Purkinje cell (primary cell): ENCODE data around the gene NAPB. TPM values are rescaled to one million over a fixed set of nuclear protein-coding genes. Genes with fewer than 3 reads are reported as not detected.

ENCODE experiments used
- polyA plus RNA-seq: library from polyadenylated mRNA; unstranded; fragments of >200 nt; fragmentation: Nextera tagmentation; gene quantifications from 2 replicates; pipeline ENCODE4 v1.2.1, GENCODE V29; 2014

NAPB gene
- 60.1 and 103 TPM in 2 replicates for polyA plus RNA-seq

DNA sequence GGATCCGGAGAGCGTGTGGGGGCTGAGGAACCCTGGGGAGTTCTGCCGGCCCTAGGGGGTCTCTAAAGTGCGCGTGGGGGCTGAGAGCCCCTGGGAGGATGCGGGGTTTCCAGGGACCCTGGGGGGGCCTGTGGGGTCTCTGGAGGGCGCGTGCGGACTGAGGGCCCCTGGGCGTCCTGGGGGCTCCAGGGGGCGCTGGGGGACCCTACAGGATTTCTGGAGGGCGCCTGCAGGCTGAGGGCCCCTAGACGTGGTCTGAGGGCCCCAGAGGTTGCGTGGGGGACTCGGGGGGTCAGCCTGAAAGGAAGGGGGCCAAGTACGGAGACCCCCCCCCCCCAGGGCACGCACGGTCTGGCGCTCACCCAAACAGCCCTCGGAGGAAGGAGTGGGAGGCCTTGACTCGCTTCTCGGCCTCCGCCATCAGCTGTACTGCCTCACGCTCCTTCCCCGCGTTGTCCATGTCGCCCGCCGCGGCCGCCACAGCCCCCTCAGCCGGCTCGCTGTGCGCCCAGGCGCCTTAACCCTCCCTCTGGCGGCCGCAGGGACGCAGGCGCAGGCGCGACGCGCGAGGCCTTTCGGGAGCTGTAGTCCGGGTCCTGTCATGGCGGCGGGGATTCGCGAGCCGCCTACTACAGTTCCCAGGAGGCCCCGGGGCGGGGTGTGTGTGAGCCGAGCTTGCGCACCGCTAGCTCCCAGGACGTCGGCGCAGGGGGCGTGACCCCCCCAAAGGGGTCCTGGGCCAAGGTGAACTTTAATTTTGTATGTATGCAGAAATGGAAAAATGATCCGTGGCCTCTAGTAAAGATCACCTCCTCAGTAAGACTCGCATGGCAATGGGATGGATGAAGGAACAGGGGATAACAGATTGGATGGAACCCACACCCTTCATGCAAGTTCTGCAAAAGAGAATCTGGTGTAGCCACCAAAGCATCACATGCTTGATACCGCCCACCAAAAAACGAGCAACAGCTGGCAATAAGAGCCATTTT, at the start of gene NAPB:
Gene NAPB (minus strand): TSS at position 546 of the 989 bp plus-strand sequence. CDS start 86 bp downstream, at position 460.

DNA sequence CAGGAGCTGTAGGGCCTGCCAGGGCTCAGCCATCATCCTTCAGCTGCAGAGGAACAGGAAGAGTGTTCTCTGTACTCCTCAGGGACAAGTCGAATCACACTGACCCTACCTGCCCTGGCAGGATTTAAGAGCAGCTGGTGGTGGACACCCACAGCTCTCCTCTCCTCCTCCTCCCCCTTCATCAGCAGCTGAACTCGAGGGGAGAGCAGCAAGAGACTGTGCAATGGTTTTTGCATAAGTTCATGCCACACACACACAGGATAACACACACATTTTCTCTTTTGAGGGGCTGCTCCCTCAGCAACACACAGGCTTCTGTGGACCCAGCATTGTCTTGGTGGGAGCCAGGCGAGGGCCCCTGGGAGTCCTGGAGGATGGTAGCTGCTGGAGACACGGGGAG, 31.5 kb upstream of the NAPB start, which contains the start of gene CST11:
Gene CST11 (minus strand): TSS at position 101 of the 400 bp plus-strand sequence. CDS start 65 bp downstream, at position 36.

DNA sequence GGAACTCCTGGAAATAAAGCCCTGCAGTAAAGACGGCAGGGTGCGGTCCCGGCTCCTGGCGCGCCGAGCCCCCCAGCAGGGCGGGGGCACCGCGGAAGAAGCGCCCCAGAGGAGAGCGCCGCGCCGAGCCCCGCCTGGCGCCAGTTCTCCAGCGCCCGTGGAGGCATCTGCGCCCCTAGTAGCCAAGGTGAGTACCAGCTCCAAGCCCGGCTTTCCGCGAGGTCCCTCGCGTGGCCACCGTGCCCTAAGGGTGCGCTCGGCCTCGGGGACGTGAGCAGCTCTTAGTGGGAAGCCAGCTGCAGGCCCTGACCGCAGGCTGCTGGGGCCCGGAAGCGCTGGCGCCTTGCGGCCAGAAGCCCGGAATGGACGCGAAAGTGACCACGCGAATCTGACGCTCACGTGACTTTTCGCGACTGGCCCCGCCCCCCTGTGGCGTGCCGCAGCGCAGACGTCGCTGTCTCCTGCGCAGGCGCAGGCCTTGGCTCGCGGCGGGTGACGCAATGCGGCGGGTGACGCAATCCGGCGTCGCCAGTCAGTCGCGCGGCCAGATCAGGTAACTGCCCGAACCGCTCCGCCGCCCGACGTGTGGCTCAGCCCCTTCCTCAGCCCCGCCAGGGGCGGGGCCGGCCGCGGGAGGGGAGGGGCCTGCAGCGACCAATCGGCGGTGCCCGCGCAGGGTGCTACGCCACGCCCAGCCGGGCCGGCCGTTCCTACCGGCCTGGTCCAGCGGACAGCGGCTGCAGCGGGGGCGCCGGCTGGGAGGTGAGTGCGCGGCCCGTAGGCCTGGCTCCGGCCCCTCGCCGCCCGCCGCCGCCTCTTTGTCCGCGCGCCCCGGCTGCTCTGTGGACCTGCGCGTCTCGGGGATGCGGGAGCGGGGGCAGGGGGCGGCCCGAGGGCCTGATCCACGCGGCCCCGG, 59.6 kb downstream of the NAPB start, which contains the start of gene GZF1:
Gene GZF1 (plus strand): TSS at position 707 of the 916 bp plus-strand sequence. CDS start 2,202 bp downstream, outside the sequence.

DNA sequence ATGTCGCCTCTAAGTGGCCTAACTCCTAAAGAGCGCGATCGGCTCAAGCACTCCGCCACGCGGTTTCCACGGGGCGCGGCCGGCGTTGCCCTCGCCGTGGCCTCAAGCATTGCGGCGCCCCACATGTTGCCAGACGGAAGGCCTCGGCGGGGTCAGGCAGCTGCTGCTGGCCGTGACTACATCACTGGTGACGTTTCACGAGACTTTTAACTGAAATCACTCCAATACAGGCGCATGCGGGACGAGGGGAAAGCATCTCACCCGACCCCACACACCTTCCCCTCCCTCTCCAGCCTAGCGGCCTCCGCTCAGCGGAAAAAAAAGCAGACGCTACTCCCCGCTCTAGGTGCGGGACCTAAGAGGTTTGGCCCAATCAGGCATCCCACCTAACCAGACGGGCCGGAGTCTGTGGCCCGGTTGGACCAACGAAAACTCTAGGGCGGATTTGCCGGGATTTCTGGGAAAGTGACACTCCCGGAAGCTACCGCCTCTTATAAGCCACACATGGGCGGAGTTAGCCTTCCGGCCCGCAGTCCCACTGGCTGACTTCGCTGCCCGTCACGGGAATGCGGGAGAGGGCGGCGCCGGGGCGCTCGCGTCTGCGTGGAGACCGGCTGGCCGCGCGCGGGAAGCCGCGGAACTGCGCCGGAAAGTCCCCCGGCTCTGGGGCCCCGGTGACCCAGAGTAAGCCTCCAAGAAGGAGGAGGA, 70.9 kb downstream of the NAPB start, which contains the start of gene NXT1:
Gene NXT1 (plus strand): TSS at position 596 of the 708 bp plus-strand sequence. CDS start 3,251 bp downstream, outside the sequence.

Other genes starting within 250 kb of the NAPB start
- 1.4 and 2.0 TPM in 2 replicates for gene NXT1, start 70.7 kb downstream of the NAPB start, polyA plus RNA-seq
- 1.5 and 6.2 TPM in 2 replicates for gene GZF1, start 59.3 kb downstream of the NAPB start, polyA plus RNA-seq
- gene CSTL1, start 18.2 kb upstream of the NAPB start, polyA plus RNA-seq = not detected in 2 replicates
- not detected in 2 replicates for gene CST11, start 31.4 kb upstream of the NAPB start, polyA plus RNA-seq
- gene CST8, start 69.6 kb upstream of the NAPB start, polyA plus RNA-seq = not detected in 2 replicates
- not detected in 2 replicates for gene CST9L, start 147.0 kb upstream of the NAPB start, polyA plus RNA-seq
- not detected in 2 replicates for gene CST9, start 184.4 kb upstream of the NAPB start, polyA plus RNA-seq
- gene CST3, start 216.5 kb upstream of the NAPB start, polyA plus RNA-seq = 138 and 167 TPM in 2 replicates